HEK293 (cell line): ENCODE data around the gene MTX1.

Experiments used
- CTCF ChIA-PET: fragments of 350-600 bp; formaldehyde crosslinking; extraction: SDS; loops from one replicate; lab custom pipeline; 2021; ENCODE audit warnings: antibody characterized with exemption; lab: Yijun Ruan, JAX
- POLR2A ChIA-PET: fragments of 300-600 bp; formaldehyde crosslinking; extraction: SDS; loops from one replicate; lab custom pipeline; 2020; ENCODE audit warnings: antibody characterized with exemption, inconsistent platforms; lab: Yijun Ruan, JAX
- H3K27ac ChIP-seq: fragments of 200-500 bp; sonication (Bioruptor generic); 2 replicates; pipeline ENCODE4 v1.5.1; 2014; ENCODE audit warnings: low read depth, low read length, control low read depth, inconsistent platforms; ENCODE audit errors: extremely low read depth
- H3K36me3 ChIP-seq, 2 experiments: fragments of 200-500 bp in 1 of 2; sonication (Bioruptor generic) in 1 of 2; 1 replicate in 1 of 2; 2 replicates in 1 of 2; pipeline ENCODE4 v1.5.1; 2014 to 2017; ENCODE audit warnings: inconsistent platforms in 2 of 2, low read length in 2 of 2; ENCODE audit not compliant: control insufficient read depth in 2 of 2, insufficient read depth in 1 of 2
- H3K4me1 ChIP-seq: fragments of 200-500 bp; sonication (Bioruptor generic); 2 replicates; pipeline ENCODE4 v1.5.1; 2014; ENCODE audit warnings: mild to moderate bottlenecking, low read length, inconsistent platforms; ENCODE audit not compliant: control insufficient read depth, insufficient read depth
- H3K4me3 ChIP-seq: 2 replicates; pipeline ENCODE4 v1.5.1; 2011; ENCODE audit warnings: low read depth, mild to moderate bottlenecking, control low read depth, low read length, moderate library complexity
- H3K9me3 ChIP-seq: fragments of 200-500 bp; sonication (Bioruptor generic); 2 replicates; pipeline ENCODE4 v1.5.1; 2014; ENCODE audit warnings: low read depth, low read length, inconsistent platforms; ENCODE audit not compliant: control insufficient read depth, insufficient read depth
- IKZF3 ChIP-seq: fragments of 450-650 bp; IDR thresholded peaks from 2 replicates; pipeline ENCODE4 v1.5.0; 2018; ENCODE audit warnings: missing biosample characterization, mild to moderate bottlenecking, missing genetic modification characterization, moderate library complexity
- KLF17 ChIP-seq: fragments of 450-650 bp; formaldehyde crosslinking; IDR thresholded peaks from 2 replicates; pipeline ENCODE4 v1.5.1; 2016; ENCODE audit warnings: missing biosample characterization, missing genetic modification characterization
- PRDM10 ChIP-seq: fragments of 450-650 bp; formaldehyde crosslinking; IDR thresholded peaks from 2 replicates; pipeline ENCODE4 v1.5.1; 2016; ENCODE audit warnings: missing biosample characterization, missing genetic modification characterization
- SP2 ChIP-seq: fragments of 450-650 bp; formaldehyde crosslinking; IDR thresholded peaks from 2 replicates; pipeline ENCODE4 v1.5.1; 2016; ENCODE audit warnings: missing biosample characterization, missing genetic modification characterization
- ZBTB44 ChIP-seq: fragments of 450-650 bp; IDR thresholded peaks from 2 replicates; pipeline ENCODE4 v1.5.1; 2018; ENCODE audit warnings: missing biosample characterization, mild to moderate bottlenecking, missing genetic modification characterization
- ZBTB48 ChIP-seq: fragments of 450-650 bp; formaldehyde crosslinking; IDR thresholded peaks from 2 replicates; pipeline ENCODE4 v1.5.1; 2016; ENCODE audit warnings: missing biosample characterization, missing genetic modification characterization
- ZNF133 ChIP-seq: fragments of 450-650 bp; formaldehyde crosslinking; IDR thresholded peaks from 2 replicates; pipeline ENCODE4 v1.5.1; 2016; ENCODE audit warnings: missing biosample characterization, missing genetic modification characterization
- ZNF146 ChIP-seq: fragments of 450-650 bp; formaldehyde crosslinking; IDR thresholded peaks from 2 replicates; pipeline ENCODE4 v1.5.1; 2016; ENCODE audit warnings: missing biosample characterization, missing genetic modification characterization
- ZNF24 ChIP-seq: fragments of 450-650 bp; formaldehyde crosslinking; IDR thresholded peaks from 2 replicates; pipeline ENCODE4 v1.5.1; 2016; ENCODE audit warnings: missing biosample characterization, missing genetic modification characterization
- ZNF423 ChIP-seq: fragments of 450-650 bp; formaldehyde crosslinking; IDR thresholded peaks from 2 replicates; pipeline ENCODE4 v1.5.1; 2016; ENCODE audit warnings: missing biosample characterization, missing genetic modification characterization
- ZNF510 ChIP-seq: fragments of 450-650 bp; formaldehyde crosslinking; IDR thresholded peaks from 2 replicates; pipeline ENCODE4 v1.5.1; 2018; ENCODE audit warnings: mild to moderate bottlenecking, missing genetic modification characterization, missing biosample characterization; ENCODE audit not compliant: insufficient replicate concordance
- ZNF514 ChIP-seq: fragments of 450-650 bp; formaldehyde crosslinking; IDR thresholded peaks from 2 replicates; pipeline ENCODE4 v1.5.1; 2016; ENCODE audit warnings: missing biosample characterization, missing genetic modification characterization
- ZNF518A ChIP-seq: fragments of 450-650 bp; formaldehyde crosslinking; conservative IDR thresholded peaks from 2 replicates; pipeline ENCODE4 v1.5.1; 2016; ENCODE audit warnings: low read depth, missing biosample characterization, missing genetic modification characterization
- ZNF600 ChIP-seq: fragments of 450-650 bp; formaldehyde crosslinking; IDR thresholded peaks from 2 replicates; pipeline ENCODE4 v1.5.1; 2016; ENCODE audit warnings: missing biosample characterization, missing genetic modification characterization

MTX1 gene

GRCh38 chr1:155195201-155196102, 13.0 kb upstream of the MTX1 start:
- peaks cover 3% of the 10 kb centered on the region; the same call in 1 of the 2 replicates for H3K4me1 ChIP-seq
- peak overlapping the region; percentile 50 for H3K4me3 ChIP-seq
- ChIA-PET POLR2A (interaction anchor here (0.6 to 2.3 kb wide), 6 partner anchors 14 to 1309 kb away, joined by 3 to 10 read pairs (median 4); partner anchors contain the start of genes CLK2 and KRTCAP2), CTCF (interaction anchor here (0.6 to 3.8 kb wide), 8 partner anchors 12 to 221 kb away, joined by 3 to 60 read pairs (median 11); partner anchors contain the start of genes KRTCAP2, MTX1, THBS3 and TRIM46)
- H3K27ac ChIP-seq = no peak overlapping the region
- TF ChIP-seq ZBTB48 (tag by site-specific recombination) (peak; percentile 97), KLF17 (0 out of 2 replicates have a peak, but pooled peaks have one; percentile 15), ZNF600 (0 out of 2 replicates have a peak, but pooled peaks have one; percentile 16), ZNF510 (tag by site-specific recombination) (no peak), IKZF3 (tag by site-specific recombination) (peak; percentile 6; the same call in 1 of the 2 replicates), ZNF514 (no peak), SP2 (tag by site-specific recombination) (no peak), ZNF24 (tag by site-specific recombination) (no peak), ZNF518A (tag by site-specific recombination) (no peak), ZNF146 (tag by site-specific recombination) (no peak), ZNF133 (no peak), ZBTB44 (tag by site-specific recombination) (no peak)
- H3K36me3 ChIP-seq = peaks cover 0 to 36% of the 10 kb centered on the region in 2 experiments; a peak in 1 of 3 replicates
- H3K9me3 ChIP-seq = no peaks in the 10 kb centered on the region

GRCh38 chr1:155196103-155196892, 12.2 kb upstream of the MTX1 start:
- H3K36me3 ChIP-seq = peaks cover 0 to 45% of the 10 kb centered on the region in 2 experiments; a peak in 1 of 3 replicates
- H3K4me1 ChIP-seq = peaks cover 3% of the 10 kb centered on the region; the same call in 1 of the 2 replicates
- CTCF ChIA-PET = interaction anchor here (0.9 to 3.3 kb wide), 3 partner anchors 11 to 54 kb away, joined by 5 to 13 read pairs (median 9); partner anchors contain the start of genes KRTCAP2 and THBS3
- TF ChIP-seq ZNF423 (tag by site-specific recombination) (no peak), PRDM10 (tag by site-specific recombination) (peak; percentile 8; the same call in 1 of the 2 replicates), ZBTB48 (tag by site-specific recombination) (0 out of 2 replicates have a peak, but pooled peaks have one; percentile 32)
- TF ChIP-seq, all 188 proteins: peak for 2
- POLR2A ChIA-PET = interaction anchor here (0.6 to 1.2 kb wide), 3 partner anchors 13 to 1308 kb away, joined by 3 to 4 read pairs (median 3); no protein-coding TSS in a partner anchor
- no peaks in the 10 kb centered on the region for H3K9me3 ChIP-seq
- no peak overlapping the region for H3K27ac ChIP-seq
- no peak overlapping the region for H3K4me3 ChIP-seq
